RWPE2 (cell line): ENCODE data around the gene NAA25.

Experiments used
- ATAC-seq: fragments of 200-7000 bp; cut with Tn5 transposase; 3 replicates; pipeline ENCODE4 v1.9.1; 2021; ENCODE audit warnings: low read depth
- DNase-seq: peaks from one replicate; pipeline ENCODE4 v3.0.0-alpha.2; 2020; ENCODE audit warnings: low spot score
- H3K27ac ChIP-seq: fragments of 450-650 bp; 2 replicates; pipeline ENCODE4 v1.5.1; 2017; ENCODE audit warnings: mild to moderate bottlenecking; ENCODE audit not compliant: poor library complexity, severe bottlenecking
- H3K27me3 ChIP-seq: fragments of 250-450 bp; sonication (Bioruptor Pico); 2 replicates; pipeline ENCODE4 v1.5.1; 2021; ENCODE audit warnings: mild to moderate bottlenecking, moderate library complexity; ENCODE audit not compliant: insufficient read depth, poor library complexity, severe bottlenecking
- H3K36me3 ChIP-seq: fragments of 250-450 bp; sonication (Bioruptor Pico); 2 replicates; pipeline ENCODE4 v1.5.1; 2020; ENCODE audit warnings: low read depth, mild to moderate bottlenecking, moderate library complexity
- H3K4me1 ChIP-seq: fragments of 250-450 bp; sonication (Bioruptor Pico); 2 replicates; pipeline ENCODE4 v1.5.1; 2021; ENCODE audit warnings: mild to moderate bottlenecking, moderate library complexity; ENCODE audit not compliant: insufficient read depth, poor library complexity, severe bottlenecking
- H3K4me3 ChIP-seq: fragments of 250-450 bp; sonication (Bioruptor Pico); 2 replicates; pipeline ENCODE4 v1.5.1; 2021; ENCODE audit warnings: mild to moderate bottlenecking, moderate library complexity; ENCODE audit not compliant: severe bottlenecking
- H3K9me3 ChIP-seq: fragments of 250-450 bp; sonication (Bioruptor Pico); 2 replicates; pipeline ENCODE4 v1.5.1; 2021; ENCODE audit warnings: mild to moderate bottlenecking, moderate library complexity; ENCODE audit not compliant: severe bottlenecking
- TF ChIP-seq, protein P1 (sequence below): fragments of 450-650 bp; IDR thresholded peaks from one replicate; pipeline ENCODE4 v1.5.1; 2017; ENCODE audit warnings: mild to moderate bottlenecking, moderate library complexity; ENCODE audit not compliant: poor library complexity, severe bottlenecking

NAA25 gene

DNA sequence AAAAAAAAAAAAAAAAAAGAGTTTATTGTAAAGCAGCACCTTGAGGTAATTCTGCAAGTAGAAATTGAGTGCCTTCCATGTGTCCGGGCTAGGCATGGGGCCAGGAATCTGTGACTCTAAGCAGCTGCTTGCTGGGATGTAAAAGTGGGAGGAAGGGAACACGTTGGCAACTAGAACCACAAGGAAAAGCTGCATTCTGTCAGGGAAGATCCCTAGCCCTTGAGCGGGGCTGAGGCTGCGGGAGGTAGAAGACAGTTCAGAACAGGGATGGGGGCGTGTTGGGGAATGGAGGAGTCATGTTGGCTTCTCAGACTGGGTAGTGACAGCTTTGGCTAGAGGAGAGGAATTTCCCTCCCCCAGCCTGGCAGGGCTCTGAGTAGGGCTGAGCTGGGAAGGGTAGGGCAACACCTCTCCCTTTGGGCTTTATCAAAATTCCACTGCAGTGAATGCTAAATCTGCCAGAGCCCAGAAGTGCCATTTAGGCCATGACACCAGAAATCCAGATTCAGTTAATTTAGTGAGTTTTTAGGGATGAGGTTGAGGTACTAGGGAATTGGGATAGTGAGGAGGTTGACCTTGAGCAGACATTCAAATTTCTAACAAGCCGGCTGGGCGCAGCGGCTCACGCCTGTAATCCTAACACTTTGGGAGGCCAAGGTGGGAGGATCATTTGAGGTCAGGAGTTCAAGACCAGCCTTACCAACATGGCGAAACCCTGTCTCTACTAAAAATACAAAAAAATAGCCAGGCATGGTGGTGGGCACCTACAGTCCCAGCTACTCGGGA, 13.4 kb upstream of the NAA25 start:
- TF ChIP-seq, protein P1, sequence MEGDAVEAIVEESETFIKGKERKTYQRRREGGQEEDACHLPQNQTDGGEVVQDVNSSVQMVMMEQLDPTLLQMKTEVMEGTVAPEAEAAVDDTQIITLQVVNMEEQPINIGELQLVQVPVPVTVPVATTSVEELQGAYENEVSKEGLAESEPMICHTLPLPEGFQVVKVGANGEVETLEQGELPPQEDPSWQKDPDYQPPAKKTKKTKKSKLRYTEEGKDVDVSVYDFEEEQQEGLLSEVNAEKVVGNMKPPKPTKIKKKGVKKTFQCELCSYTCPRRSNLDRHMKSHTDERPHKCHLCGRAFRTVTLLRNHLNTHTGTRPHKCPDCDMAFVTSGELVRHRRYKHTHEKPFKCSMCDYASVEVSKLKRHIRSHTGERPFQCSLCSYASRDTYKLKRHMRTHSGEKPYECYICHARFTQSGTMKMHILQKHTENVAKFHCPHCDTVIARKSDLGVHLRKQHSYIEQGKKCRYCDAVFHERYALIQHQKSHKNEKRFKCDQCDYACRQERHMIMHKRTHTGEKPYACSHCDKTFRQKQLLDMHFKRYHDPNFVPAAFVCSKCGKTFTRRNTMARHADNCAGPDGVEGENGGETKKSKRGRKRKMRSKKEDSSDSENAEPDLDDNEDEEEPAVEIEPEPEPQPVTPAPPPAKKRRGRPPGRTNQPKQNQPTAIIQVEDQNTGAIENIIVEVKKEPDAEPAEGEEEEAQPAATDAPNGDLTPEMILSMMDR = no peak
- Histone ChIP-seq H3K36me3 (no peaks in the 10 kb centered on the region), H3K4me3 (no peak overlapping the region), H3K9me3 (no peaks in the 10 kb centered on the region), H3K27ac (peak overlapping the region; percentile 55), H3K27me3 (no peaks in the 10 kb centered on the region), H3K4me1 (peaks cover 29% of the 10 kb centered on the region)
- peak; percentile 59 for DNase-seq
- ATAC-seq = peak; percentile 37

DNA sequence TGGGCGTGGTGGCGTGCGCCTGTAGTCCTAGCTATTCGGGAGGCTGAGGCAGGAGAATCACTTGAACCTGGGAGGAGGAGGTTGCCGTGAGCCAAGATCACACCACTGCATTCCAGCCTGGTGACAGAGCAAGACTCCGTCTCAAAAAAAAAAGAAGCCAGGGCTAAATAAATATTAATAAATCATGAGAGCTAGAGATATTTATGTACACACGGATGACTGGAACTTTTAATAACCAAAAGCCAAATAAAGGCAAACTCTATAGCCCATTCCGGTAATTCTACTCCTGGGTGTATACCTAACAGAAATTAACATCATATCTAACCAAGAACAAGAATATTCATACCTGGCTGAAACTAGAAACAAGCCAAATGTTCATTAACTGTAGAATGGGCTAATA, 9.1 kb upstream of the NAA25 start:
- H3K27ac ChIP-seq = peak overlapping the region; percentile 70
- TF ChIP-seq, protein P1 = no peak
- H3K36me3 ChIP-seq = no peaks in the 10 kb centered on the region
- H3K9me3 ChIP-seq = no peaks in the 10 kb centered on the region
- DNase-seq = no peak
- H3K27me3 ChIP-seq = no peaks in the 10 kb centered on the region
- no peak overlapping the region for H3K4me3 ChIP-seq
- ATAC-seq = peak; percentile 54
- peaks cover 32% of the 10 kb centered on the region for H3K4me1 ChIP-seq

DNA sequence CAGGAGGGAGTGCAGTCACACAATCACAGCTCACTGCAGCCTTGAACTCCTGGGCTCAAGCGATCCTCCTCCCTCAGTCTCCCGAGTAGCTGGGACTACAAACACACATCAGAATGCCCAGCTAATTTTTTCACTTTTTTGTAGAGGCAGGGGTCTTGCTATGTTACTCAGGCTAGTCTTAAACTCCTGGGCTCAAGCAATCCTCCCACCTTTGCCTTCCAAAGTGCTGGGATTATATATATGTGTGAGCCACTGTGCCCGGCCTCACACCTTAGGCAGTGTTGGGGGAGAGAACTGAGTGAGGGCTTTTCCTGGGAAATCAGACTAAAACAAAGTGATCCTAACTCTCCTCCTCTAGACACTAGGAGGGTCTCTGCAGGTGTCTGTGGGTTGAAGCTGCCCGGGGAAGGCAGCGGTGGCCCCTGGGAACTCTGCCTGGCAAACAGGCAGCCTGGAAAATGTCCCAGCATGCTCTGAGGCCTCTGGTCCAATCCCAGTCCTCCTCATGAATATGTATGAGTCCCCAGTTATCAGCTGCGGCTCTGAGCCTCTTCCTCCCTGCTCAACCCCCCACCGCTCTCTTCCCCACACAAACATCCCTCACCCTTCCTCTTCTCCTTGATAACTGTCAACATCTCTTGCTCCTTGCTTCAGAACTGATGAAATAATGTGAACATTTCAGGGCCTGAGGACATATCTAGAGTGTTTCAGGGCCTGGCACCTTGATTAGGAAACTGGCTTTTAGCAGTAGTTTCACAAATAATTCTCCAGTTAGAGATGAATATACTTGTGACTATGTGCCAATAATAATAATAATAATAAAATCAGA, 7.9 kb upstream of the NAA25 start:
- DNase-seq (no peak), ATAC-seq (peak; percentile 13; the same call in 1 of the 3 replicates)
- Histone ChIP-seq H3K27ac (peak overlapping the region; percentile 70), H3K36me3 (no peaks in the 10 kb centered on the region), H3K4me1 (peaks cover 28% of the 10 kb centered on the region), H3K27me3 (no peaks in the 10 kb centered on the region), H3K9me3 (no peaks in the 10 kb centered on the region), H3K4me3 (no peak overlapping the region)
- TF ChIP-seq, protein P1 = no peak

DNA sequence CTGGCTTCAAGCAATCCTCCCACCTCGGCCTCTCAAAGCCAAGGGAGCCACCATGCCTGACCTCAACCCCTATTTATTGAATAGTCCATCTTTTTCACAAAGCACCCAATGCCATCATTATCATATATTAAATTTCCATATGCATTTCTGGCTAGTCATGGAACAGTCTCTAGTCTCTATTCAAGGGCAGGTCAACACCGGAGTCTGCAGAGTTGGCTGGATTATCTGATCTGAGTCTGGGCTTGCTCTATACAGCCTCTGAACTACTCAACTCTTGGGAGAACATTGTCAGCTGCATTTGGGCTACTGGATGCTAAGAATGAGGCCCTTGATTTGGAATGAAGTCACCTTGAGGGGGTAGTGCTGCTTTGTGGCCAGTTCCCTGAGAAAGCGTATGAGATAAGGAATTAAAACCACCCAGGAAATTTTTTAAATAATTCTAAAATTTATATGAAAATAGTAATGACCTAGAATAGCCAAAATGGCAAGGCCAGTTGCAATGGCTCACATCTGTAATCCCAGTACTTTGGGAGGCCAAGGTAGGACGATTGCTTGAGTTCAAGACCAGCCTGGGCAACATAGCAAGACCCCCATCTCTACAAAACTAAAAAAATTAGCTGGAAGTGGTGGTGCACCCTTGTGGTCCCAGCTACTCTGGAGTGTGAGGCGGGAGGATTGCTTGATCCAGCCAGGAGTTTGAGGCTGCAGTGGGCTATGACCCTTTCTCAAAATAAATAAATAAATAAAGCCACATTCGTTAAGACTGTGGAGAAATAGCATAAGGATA, 6.9 kb upstream of the NAA25 start:
- Histone ChIP-seq H3K9me3 (no peaks in the 10 kb centered on the region), H3K4me3 (no peak overlapping the region), H3K4me1 (peaks cover 28% of the 10 kb centered on the region), H3K36me3 (no peaks in the 10 kb centered on the region), H3K27ac (peak overlapping the region; percentile 70), H3K27me3 (no peaks in the 10 kb centered on the region)
- DNase-seq = no peak
- ATAC-seq = no peak
- TF ChIP-seq, protein P1 = no peak
